ENCODE measurements around the gene MAGIX. TPM values are rescaled to one million over a fixed set of nuclear protein-coding genes. Genes with fewer than 3 reads are reported as not detected.
"Not testable (repeated sequence)": the region's sequence is repeated elsewhere in the genome, so short reads cannot be mapped to it uniquely, and the experiment has no call there.

The MAGIX gene
- total RNA-seq, 3 donors from 2014 or later: 0.81 to 1.6 (median 0.84) TPM

DNA sequence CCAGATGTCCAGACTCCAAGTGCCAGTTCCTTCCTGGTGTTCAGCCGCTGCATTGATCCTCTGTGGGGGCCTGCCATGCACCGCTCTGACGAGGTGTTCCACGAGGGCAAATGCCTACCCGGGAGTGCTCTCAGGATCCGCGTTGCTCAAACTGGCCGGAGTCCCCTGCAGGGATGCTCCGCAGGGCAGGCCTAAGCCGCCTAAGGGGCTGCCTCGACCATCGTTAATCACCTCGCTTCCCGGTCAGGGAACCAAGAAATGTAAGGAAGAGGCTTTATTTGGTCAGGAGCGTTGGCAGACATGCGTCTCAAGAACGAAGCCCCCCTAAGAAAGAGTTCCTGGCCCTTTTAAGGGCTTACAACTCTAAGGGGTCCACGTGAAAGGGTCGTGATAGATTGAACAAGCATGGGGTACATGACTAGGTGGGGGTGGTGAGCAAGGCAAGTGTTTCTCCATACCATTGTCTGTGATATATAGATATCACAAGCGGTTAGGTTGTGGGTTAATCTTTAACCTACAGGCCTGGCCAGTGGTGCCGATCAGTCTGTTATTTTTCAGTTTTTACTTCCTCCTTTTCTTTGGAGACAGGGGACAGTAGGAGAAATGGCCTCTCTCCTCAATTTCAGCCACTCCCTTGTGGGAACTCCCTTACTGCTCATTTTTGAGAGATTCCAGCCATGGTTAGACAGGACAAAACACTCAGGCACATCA is 14.0 kb upstream of the MAGIX start:
- not testable (repeated sequence) for H3K36me3 Mint-ChIP-seq (ENCODE audit: insufficient read depth); H3K4me3 Mint-ChIP-seq; ATAC-seq; DNase-seq; H3K27me3 Mint-ChIP-seq (ENCODE audit: low read depth); H3K9me3 Mint-ChIP-seq; H3K4me1 Mint-ChIP-seq (ENCODE audit: low read depth)

DNA sequence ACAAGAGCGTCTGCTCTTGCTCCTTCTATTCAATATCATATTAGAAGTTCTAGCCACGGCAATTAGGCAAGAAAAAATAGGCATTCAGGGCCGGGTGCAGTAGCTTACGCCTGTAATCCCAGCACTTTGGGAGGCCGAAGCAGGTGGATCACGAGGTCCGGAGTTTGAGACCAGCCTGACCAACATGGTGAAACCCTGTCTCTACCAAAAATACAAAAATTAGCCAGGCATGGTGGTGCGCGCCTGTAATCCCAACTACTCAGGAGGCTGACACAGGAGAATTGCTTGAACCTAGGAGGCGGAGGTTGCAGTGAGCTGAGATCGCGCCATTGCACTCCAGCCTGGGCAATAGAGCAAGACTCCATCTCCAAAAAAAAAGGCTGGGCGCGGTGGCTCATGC is 13.3 kb upstream of the MAGIX start:
- DNase-seq; H3K4me1 Mint-ChIP-seq (ENCODE audit: low read depth); H3K9me3 Mint-ChIP-seq; ATAC-seq; H3K27me3 Mint-ChIP-seq (ENCODE audit: low read depth); H3K4me3 Mint-ChIP-seq; H3K36me3 Mint-ChIP-seq (ENCODE audit: insufficient read depth): not testable (repeated sequence)

DNA sequence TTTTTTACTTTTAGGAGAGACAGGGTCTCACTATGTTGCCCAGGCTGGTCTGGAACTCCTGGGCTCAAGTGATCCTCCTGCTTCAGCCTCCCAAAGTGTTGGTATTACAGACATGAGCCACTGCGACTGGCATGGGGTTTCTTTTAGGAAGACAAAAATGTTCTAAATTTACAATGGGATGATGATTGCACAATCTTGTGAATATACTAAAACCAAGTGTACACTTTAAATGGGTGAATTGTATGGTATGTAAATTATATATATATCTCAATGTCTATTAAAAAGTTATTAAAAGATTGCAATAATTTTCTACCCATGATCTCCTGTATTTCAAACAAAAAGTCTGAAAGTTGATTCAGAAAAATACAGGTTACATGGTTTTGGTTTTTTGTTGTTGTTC is 9.1 kb upstream of the MAGIX start:
- Mint-ChIP-seq H3K9me3 (no peaks in the 10 kb centered on the region), H3K4me1 (ENCODE audit: low read depth) (peaks cover 16% of the 10 kb centered on the region), H3K27me3 (ENCODE audit: low read depth) (no peaks in the 10 kb centered on the region), H3K4me3 (no peak overlapping the region), H3K36me3 (ENCODE audit: insufficient read depth) (no peaks in the 10 kb centered on the region)
- no peak for ATAC-seq
- DNase-seq: no peak

DNA sequence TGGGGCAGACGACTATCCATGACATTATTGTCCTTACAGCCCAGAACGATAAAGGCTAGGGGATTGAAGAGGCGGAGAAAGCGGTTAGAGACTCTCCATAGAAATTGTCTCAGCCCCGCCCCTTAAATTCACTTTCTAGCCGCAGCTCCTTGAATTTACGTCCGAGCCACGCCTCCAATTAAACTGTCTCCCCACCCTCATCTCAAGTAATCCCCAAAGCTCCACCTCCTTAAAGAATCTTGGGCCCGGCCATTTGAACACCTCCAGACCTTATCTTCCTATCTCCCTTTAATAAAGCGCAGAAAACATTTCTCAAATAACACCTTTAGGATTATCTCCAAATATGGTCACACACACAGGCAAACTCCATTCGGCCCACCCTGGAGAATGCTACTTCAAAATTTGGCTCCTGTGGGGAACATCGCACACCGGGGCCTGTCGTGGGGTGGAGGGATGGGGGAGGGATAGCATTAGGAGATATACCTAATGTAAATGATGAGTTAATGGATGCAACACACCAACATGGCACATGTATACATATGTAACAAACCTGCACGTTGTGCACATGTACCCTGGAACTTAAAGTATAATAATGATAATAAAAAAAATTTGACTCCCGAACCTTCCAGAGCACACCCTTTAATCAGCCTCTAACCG is 7.2 kb upstream of the MAGIX start:
- ATAC-seq: peak; percentile 12 to 25
- Mint-ChIP-seq H3K4me3 (peak overlapping the region; percentile 84), H3K27me3 (ENCODE audit: low read depth) (no peaks in the 10 kb centered on the region), H3K9me3 (no peaks in the 10 kb centered on the region), H3K4me1 (ENCODE audit: low read depth) (peaks cover 16% of the 10 kb centered on the region), H3K36me3 (ENCODE audit: insufficient read depth) (no peaks in the 10 kb centered on the region)
- no peak for DNase-seq

DNA sequence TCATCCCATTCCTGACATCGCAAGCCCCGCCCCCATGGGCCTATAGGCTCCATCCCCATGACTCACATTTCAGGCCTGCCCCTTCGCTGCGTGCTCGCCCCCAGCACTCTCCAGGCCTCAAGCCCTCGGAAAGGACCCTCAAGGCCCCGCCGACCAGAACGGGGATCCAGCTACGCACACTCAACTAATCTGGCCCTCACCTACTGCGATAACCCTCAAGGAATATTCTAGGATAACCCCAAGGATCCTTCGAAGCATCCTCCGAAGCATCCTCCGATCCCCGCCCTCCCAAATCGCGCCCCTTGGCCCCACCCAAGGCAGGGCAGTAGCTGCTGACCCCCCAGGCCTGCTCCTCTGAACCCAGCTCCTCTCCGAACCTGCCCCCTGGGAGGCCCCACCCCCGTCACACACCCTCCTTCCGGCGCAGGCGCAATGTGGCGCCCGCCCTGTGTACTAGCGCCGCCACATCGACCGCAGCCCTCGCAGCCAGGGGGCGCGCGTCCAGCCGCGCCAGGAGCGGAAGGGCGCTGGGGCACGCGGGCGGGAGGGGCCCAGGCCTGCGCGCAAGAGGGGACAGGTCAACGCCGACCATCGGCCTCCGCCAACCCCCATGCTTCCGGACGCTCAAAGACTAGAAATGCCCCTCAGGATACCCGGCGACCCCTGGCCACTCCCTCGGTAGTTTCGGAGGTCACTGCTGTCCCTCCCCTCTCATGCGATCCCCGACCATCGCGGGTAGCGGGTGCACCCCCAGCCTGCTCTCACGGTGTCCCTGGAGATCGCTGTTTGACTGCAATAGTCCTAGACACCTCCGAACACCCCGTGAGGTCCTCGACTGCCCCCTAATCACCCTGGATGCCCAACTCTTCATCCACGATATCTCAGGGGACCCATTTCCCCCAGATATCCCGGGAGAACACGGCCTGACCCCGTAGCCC is 6.4 kb upstream of the MAGIX start:
- peak; percentile 79 for DNase-seq
- Mint-ChIP-seq H3K9me3 (no peaks in the 10 kb centered on the region), H3K27me3 (ENCODE audit: low read depth) (no peaks in the 10 kb centered on the region), H3K36me3 (ENCODE audit: insufficient read depth) (no peaks in the 10 kb centered on the region), H3K4me3 (peak overlapping the region; percentile 84), H3K4me1 (ENCODE audit: low read depth) (peaks cover 16% of the 10 kb centered on the region)
- ATAC-seq: peak; percentile 92 to 94

DNA sequence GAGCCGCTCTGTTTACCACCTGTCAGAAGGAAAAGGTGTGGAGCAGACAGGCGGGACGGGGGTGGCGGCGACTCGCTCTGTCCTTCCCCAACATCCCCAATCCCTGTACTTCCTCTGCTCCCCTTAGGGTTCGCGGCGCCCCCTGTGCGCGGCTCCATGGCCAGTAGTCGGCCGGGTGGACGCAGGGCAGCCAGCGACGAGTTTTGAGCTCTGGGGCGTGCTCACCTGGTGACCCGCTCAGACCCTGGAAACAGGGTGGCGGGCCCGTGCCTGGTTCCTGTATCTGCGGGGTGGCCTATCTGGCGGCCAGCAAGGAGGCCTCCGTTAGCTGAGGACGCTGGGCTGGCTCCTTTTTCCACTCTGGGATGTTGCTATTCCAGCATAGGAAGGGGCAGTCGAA is 5.4 kb upstream of the MAGIX start:
- DNase-seq (no peak), ATAC-seq (no peak)
- H3K9me3 Mint-ChIP-seq: no peaks in the 10 kb centered on the region
- H3K27me3 Mint-ChIP-seq (ENCODE audit: low read depth): no peaks in the 10 kb centered on the region
- peaks cover 16% of the 10 kb centered on the region for H3K4me1 Mint-ChIP-seq (ENCODE audit: low read depth)
- no peaks in the 10 kb centered on the region for H3K36me3 Mint-ChIP-seq (ENCODE audit: insufficient read depth)
- no peak overlapping the region for H3K4me3 Mint-ChIP-seq

DNA sequence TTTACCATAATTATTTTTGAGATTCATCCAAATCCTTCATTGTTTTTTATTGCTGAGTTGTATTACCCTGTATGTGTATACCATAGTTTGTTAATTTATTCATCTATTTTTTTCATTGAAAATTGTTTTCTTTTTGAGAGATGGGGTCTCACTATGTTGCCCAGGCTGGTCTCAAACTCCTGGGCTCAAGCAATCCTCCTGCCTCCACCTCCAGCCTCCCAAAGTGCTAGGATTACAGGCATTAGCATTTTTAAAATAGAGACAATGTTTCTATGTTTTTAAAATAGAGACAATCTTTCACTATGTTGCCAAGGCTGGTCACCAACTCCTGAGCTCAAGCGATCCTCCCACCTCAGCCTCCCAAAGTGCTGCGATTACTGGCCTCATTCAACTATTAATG is 1.6 kb upstream of the MAGIX start:
- H3K4me3 Mint-ChIP-seq: no peak overlapping the region
- ATAC-seq (no peak), DNase-seq (no peak)
- peaks cover 14% of the 10 kb centered on the region for H3K4me1 Mint-ChIP-seq (ENCODE audit: low read depth)
- no peaks in the 10 kb centered on the region for H3K36me3 Mint-ChIP-seq (ENCODE audit: insufficient read depth)
- H3K27me3 Mint-ChIP-seq (ENCODE audit: low read depth): no peaks in the 10 kb centered on the region
- H3K9me3 Mint-ChIP-seq: no peaks in the 10 kb centered on the region

DNA sequence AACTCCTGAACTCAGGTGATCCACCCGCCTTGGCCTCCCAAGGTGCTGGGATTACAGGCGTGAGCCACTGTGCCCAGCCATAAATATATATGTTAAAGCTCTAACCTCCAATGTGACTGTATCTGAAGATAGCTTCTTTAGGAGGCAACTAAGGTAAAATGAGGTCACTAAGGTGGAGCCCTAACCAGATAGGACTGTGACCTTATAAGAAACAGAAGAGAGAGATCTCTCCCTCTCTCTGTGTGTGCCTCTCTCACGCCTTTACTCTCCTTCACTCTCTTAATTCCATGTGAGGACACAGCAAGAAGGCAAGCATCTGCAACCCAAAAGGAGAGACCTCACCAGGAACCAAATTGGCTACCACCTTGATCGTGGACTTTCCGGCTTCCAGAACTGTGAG is 926 bp upstream of the MAGIX start:
- Mint-ChIP-seq H3K4me3 (no peak overlapping the region), H3K4me1 (ENCODE audit: low read depth) (peaks cover 14% of the 10 kb centered on the region), H3K36me3 (ENCODE audit: insufficient read depth) (no peaks in the 10 kb centered on the region), H3K9me3 (no peaks in the 10 kb centered on the region), H3K27me3 (ENCODE audit: low read depth) (no peaks in the 10 kb centered on the region)
- ATAC-seq (no peak), DNase-seq (no peak)

DNA sequence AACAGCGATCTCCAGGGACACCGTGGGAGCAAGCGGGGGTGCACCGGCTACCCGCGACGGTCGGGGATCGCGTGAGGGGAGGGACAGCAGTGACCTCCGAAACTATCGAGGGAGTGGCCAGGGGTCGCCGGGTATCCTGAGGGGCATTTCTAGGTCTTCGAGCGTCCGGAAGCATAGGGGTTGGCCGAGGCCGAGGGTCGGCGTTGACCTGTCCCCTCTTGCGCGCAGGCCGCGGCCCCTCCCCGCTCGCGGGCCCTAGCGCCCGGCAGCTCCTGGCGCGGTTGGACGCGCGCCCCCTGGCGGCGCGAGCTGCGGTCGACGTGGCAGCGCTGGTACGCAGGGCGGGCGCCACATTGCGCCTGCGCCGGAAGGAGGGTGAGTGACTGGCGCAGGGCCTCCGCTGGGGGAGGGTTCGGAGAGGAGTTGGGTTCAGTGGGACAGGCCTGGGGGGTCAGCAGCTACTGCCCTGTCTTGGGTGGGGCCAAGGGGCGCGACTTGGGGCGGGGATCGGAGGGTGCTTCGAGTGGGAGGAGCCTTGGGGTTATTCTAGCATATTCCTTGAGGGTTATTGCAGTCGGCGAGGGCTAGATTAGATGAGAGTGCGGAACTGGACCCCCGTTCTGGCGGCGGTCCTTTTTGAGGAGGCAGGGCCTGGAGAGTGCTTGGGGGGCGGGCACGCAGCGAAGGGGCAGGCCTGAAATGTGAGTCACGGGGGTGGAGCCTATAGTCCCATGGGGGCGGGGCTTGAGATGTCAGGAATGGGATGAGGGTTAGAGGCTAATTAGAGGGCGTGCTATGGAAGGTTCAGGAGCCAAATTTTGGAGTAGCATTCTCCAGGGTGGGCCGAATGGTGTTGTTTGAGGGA is 1.2 kb downstream of the MAGIX start:
- H3K4me3 Mint-ChIP-seq: peak overlapping the region; percentile 79
- no peaks in the 10 kb centered on the region for H3K36me3 Mint-ChIP-seq (ENCODE audit: insufficient read depth)
- H3K27me3 Mint-ChIP-seq (ENCODE audit: low read depth): no peaks in the 10 kb centered on the region
- peaks cover 28% of the 10 kb centered on the region for H3K4me1 Mint-ChIP-seq (ENCODE audit: low read depth)
- ATAC-seq (peak; percentile 69 to 75), DNase-seq (peak; percentile 73)
- H3K9me3 Mint-ChIP-seq: no peaks in the 10 kb centered on the region

DNA sequence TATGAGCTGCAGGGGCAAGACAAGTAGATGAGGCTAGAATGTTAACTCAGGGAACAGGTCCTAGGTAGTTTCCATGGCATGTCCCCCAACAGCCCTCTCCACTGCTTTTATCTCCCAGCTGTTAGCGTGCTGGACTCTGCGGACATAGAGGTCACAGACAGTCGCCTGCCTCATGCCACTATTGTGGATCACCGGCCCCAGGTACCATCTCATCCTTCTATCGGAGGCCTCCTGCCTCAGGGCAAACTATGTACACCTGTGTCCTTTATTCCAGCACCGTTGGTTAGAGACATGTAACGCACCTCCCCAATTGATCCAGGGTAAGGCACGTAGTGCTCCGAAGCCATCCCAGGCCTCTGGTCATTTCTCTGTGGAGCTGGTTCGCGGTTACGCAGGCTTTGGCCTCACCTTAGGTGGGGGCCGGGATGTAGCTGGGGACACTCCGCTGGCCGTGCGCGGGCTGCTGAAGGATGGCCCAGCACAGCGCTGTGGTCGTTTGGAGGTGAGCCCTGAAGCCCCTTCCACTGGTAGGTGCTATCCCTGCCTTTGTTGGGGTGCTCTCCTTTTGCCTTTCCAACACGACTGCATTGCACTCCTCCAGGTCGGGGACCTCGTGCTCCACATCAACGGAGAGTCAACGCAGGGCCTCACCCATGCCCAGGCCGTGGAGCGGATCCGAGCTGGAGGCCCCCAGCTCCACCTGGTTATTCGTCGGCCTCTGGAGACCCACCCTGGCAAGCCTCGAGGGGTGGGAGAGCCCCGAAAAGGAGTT is 2.2 kb downstream of the MAGIX start:
- Mint-ChIP-seq H3K4me1 (ENCODE audit: low read depth) (peaks cover 28% of the 10 kb centered on the region), H3K9me3 (no peaks in the 10 kb centered on the region)
- ATAC-seq: no peak

DNA sequence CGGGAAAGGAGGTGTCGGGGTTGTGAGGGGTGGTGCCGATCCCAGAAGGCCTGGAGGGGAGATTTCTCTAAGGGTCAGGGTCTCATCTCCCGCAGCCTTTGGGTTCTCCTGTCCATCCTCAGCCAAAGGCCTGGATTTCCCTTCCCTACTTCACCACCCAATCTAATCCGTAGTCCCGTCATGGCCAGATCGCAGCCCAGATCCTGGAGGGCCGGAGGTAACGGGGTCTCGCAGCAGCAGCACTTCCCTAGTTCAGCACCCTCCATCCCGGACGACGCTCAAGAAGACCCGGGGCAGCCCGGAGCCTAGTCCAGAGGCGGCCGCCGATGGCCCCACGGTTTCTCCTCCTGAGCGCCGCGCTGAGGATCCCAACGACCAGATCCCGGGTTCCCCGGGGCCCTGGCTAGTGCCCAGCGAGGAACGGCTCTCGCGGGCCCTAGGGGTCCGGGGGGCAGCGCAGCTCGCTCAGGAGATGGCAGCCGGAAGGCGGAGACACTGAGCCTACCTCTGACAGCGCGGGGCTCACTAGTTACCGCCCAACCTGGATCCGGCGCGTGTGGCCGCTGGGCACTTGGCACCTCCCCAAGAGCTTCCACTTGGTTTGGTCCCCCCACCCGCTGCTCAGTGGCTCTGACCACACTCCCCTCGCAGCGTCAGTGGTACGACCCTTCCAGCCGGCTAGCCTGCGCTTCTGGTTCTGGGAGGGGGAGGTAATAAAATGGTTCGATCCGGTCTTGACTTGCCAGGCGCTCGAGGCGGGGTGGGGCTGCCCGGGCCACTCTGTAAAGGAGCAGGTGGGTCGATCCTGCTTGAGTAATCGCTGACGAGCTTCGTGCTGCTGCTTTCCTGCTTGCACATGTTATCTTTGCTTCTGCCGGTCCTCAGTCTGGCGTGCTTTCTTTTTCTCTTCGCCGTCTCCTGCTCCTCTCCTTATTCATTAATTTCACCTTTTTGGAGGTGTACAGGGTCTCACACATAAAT is 3.6 kb downstream of the MAGIX start:
- no peaks in the 10 kb centered on the region for H3K9me3 Mint-ChIP-seq
- H3K4me1 Mint-ChIP-seq (ENCODE audit: low read depth): peaks cover 28% of the 10 kb centered on the region
- H3K36me3 Mint-ChIP-seq (ENCODE audit: insufficient read depth): no peaks in the 10 kb centered on the region
- DNase-seq: peak; percentile 63
- peak; percentile 64 for ATAC-seq
- H3K27me3 Mint-ChIP-seq (ENCODE audit: low read depth): no peaks in the 10 kb centered on the region
- H3K4me3 Mint-ChIP-seq: peak overlapping the region; percentile 83

More for the DNA sequence above, 2.2 kb downstream of the MAGIX start:
- H3K4me3 Mint-ChIP-seq: no peak overlapping the region
- no peaks in the 10 kb centered on the region for H3K27me3 Mint-ChIP-seq (ENCODE audit: low read depth)
- H3K36me3 Mint-ChIP-seq (ENCODE audit: insufficient read depth): no peaks in the 10 kb centered on the region
- DNase-seq: no peak

DNA sequence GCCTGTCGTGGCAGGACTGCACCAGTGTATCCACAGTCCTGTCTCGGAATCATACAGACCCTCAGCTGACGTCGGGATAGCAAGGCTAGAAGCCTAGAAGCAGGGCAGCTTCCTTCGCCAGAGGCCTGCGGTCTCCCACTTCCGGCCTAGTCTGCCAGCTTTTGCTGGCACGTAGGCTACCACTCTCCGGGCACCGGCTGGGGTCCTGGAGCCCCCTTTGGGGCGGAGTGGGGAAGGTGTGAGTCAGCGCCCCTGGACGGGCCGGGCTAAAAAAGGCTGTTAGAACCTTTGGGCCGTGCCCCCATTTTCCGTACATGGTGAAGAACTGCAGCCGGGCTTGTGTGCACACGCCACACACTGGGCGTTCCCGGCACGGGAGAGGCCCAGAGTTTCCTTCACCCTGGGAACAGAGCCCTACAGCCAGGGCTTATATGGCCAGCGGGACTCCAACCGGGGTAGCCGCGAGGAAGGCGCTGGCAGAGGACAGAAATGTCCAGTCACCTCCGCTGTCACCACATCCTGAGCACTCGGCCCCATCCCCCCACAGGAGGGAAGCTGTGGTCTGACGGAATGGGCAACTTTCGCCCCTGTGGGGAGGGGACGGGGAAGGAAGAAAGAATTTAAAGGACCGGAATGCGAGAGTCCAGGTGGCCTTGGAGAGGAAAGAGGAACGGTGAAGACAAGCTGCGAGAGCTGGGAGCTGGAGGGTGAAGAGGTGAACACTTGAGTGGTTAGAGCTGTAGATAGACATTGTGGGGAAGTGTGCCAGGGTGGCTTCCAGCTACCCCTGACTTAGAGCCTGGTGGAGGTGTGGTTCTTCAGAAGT is 4.6 kb downstream of the MAGIX start:
- DNase-seq (peak; percentile 48), ATAC-seq (peak; percentile 15 to 18)
- Mint-ChIP-seq H3K27me3 (ENCODE audit: low read depth) (no peaks in the 10 kb centered on the region), H3K4me1 (ENCODE audit: low read depth) (peaks cover 28% of the 10 kb centered on the region), H3K4me3 (peak overlapping the region; percentile 83), H3K9me3 (no peaks in the 10 kb centered on the region), H3K36me3 (ENCODE audit: insufficient read depth) (no peaks in the 10 kb centered on the region)
